NAMALWA (cell line): ENCODE data around the gene ZC3H4.
"Not testable (repeated sequence)": the region's sequence is repeated elsewhere in the genome, so short reads cannot be mapped to it uniquely, and the experiment has no call there.

Source experiments
- DNase-seq: peaks from one replicate; pipeline ENCODE4 v3.0.0-alpha.2; 2015; ENCODE audit warnings: low spot score

Gene ZC3H4

DNA sequence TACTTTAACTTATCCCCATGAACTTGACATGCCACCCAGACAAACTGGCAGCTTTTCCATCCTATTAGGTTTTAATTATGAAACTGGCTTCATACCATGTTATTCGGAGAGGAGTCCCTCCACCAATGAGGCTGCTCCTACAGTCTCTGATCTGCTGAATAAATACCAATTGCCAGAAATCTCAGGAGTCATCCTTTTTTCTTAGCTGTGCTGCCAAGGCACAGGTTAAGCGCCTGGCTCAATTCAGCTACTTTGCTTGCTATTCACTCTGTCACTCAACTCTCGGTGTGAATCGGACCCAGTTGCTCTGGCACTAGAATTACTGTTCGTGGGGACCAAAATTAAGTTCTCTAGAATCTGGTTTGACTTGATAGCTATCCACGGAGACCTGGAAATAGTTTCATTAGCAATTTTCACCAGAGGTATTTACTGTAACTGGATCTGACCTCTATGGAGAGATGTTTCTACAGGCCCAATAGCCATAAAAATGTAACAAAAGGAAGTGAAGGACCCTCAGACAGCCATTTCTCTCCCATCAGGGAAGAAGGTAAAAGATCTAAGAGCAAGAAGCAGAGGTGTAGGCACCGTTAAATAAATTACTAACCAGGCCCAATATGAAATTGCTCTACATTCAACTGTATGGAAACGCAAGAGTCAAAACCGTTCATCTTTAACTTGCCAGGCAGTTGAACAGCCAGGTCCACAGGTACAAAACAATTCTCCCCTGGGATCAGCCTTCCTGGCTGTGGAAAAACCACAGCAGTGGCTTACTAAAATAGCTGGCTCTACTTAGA, 5.4 kb downstream of the ZC3H4 start:
- no peak for DNase-seq

DNA sequence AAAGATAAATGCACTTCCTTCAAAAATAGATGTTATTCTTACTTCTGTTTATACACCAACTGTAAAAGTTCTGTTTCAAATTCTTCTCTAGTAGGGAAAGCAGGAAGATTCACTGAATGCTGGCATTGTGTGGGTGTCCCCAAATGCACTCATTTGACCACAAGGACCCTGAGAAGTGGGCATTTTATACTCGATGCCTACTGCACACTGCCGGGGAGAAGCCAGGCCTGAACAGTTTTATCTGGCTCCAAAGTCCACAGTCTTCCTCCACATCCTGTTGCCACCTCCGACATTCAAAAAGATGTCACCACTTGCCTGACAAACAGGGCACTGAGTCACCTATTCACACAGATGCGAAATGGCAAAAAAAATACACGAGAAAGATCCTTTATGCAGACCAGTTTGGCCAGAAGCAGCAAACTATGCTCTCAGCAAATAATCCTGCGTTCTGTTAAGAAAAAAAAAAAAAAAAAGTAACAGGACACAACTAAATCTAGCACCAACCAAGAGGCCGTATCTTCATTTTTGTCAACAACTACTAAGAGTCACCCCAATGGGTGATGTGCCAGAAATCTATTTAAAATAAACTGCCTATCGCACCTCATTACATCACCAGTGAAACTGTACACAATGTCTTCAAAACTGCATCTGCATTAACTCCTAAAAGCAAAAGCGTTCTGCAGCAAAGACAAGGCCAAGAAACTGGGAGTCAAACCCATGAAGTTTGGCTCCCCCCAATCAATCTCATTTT, 6.2 kb downstream of the ZC3H4 start:
- DNase-seq: no peak

DNA sequence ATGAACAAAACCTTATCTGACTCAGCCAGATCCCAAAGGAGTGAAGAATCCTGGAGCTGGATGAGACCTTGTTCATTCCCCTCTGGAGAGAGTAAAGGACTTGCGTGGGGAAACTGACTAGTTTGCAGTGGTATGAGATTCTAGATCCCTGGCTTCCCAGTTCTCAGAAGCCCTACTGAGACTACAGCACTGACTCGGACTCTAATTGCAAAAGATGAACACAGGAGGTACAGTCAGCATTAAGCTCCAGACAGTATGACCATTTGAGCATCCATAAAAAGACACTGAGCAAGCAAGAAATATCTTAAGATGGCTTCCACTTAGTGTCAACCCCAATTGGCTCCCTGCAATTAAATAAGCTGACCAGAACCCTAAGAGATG, 6.8 kb downstream of the ZC3H4 start:
- no peak for DNase-seq

DNA sequence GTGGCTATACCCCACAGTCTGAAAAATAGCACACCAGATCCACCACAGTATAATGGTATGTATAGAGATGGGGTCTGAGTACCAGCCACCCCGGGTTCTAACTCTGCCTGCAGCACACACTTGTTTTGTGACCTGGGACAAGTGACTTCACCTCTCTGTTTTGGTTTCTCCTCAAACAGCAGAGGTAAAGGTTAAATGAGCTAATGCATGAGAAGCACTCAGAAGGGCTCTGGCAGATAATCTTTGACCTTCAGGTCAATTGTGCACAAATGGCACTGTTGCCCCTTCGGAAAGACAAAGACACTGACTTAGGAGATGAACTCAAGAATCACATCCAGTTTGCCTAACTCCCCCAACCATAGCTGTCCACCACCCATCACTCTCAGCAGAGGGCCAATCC, 7.7 kb downstream of the ZC3H4 start:
- no peak for DNase-seq

DNA sequence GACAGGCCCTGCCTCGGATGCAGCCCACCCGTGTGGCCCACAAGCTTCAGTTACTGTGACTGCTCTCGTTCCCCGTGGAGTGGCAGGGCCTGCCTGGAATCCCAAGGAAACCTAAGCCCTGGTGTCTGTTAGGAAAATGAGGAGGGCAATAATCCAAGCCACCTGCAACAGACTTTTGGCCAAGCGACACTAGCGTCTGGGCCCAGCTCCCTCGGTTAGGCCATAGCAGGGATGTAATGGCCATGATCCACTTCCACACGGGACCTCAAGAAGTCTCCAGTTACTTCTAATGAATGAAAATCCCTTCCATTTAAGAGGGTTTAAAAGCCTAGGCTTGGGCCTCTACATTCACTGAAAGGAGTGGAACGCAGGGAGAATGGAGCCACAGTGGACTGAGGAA, 8.9 kb downstream of the ZC3H4 start:
- no peak for DNase-seq

DNA sequence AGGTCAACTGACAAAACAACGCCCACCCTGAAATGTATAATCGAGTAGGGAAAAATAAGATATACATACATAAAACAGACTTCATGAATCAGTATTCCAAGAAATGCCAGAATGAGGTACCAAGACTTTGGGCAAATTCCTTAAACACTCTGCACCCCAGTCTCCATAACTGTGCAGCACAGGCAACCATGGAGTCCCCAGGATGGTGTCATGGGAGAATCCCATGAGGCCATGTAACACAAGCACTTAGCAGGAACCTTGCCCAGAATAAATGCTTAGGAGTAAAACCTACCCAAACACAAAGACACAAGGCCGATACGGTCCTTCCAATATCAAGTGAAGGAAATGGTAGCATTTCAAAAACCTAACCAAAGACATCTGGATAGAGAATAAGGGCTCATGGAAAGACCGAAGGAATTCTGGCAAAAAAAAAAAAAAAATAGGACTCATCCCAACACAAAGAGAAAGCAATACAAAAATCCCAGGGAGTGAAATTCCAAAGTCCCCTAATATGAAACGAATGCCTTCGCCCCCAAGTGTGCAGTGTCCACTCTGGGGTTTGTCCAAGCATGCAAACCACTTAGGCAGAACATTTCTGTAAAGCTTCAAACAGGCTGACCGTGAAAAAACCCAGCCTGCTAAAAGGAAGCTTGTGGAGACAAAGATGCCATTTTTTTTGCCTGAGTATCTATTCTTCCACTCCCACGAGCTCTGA, 11.1 kb downstream of the ZC3H4 start:
- DNase-seq: no peak

DNA sequence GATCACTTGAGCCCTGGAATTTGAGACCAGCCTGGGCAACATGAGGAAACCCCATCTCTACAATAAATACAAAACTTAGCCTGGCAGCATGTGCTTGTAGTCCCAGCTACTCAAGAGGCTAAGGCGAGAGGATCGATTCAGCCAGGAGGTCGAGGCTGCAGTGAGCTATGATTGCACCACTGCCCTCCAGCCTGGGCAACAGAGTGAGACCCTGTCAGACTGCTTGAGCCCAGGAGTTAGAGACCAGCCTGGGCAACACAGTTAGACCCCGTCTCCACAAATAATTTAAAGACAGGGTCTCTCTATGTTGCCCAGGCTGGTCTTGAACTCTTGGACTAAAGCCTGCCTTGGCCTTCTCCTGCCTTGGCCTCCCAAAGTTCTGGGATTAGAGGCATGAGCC, 12.5 kb downstream of the ZC3H4 start:
- not testable (repeated sequence) for DNase-seq

DNA sequence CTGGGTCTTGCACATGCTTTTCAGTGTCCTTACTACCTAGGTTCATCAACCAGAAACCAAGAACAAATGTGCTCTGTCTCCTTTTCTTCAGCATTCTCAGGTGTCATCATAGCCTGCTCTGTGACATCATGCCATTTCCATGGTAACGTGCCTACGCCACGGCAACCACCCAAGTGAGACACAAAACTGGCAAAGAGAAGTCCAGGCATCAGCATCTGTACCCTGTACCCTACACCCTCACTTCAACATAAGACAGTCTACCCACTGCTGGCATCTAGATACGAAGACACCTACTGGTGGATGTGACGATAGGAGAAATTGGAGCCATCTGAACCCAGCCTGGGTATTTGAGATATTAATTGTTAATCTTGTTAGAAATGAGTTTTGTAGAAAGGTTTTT, 13.3 kb downstream of the ZC3H4 start:
- peak; percentile 45 for DNase-seq

DNA sequence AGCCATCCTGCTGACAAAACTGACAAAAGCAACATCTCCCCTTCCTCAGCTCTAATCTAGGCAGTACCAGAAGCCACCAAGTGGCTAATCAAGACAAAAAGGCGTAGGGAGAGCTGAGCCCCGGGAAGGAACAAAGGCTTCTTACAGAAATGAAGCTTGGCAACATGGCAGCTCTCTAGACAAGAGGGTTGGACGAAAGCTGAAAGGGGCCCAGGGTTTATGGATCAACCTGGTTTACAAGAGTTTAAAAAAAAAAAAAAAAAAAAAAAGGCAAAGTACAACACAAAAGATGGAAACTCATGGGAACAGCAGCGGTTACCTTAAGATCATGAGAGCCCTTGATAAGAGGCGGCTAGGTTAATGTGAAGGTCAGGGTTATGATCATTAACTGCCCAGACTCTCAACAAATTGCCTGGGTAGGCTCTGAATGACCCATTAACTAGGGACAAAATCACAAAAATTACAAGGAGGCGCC, 14.0 kb downstream of the ZC3H4 start:
- DNase-seq: no peak

DNA sequence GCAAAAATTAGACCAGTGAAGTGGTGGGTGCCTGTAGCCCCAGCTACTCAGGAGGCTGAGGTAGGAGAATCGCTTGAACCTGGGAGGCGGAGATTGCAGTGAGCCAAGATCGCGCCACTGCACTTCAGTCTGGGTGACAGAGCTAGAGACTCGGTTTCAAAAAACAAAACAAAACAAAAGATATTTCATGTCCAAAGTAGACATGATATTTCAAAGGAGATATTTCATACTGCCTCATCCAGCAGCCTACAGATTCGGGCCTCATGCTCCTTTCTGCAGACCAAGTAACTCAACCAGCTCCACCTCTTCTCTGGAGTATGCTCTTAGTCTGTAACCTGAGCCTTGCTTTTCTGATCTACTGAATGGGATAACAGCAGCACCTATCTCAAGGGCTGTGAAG, 15.0 kb downstream of the ZC3H4 start:
- DNase-seq: no peak

DNA sequence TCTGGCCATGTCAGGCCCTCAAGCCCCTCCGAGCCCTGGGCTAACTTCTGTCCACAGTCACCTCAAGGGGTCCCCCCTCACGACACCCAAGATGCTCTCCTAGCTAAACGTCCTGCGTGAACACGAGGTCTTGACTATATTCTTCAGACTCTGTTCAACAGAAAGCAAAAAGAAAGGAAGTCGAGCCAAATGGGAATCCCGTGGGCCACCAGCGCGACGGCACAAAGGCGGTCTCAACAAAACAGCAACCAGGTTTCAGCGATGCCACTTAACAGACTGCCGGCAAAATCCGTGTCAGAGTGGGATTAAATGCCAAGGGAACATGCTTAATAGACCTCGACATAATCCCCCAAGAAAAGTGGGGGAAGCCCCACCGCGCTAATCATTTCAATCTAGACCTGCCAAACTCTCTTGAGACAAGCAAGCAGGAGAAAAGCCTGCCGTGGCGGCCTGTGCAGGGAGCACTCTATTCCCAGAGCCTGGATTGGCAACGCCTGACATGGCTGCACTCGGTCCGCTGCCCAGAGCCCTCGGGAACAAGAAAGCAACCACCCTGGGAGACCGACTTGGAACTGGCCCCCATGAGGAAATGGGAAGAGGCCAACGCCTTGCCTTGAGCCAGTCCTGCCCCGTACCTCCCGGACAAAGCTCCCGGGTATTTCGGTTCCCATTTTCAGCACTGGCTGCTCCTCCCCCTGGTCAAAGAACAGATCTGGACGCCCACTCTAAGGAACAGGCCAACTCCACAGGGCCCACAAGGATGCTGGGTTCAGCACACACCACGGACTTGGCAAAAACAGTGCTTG, 16.0 kb downstream of the ZC3H4 start:
- no peak for DNase-seq

DNA sequence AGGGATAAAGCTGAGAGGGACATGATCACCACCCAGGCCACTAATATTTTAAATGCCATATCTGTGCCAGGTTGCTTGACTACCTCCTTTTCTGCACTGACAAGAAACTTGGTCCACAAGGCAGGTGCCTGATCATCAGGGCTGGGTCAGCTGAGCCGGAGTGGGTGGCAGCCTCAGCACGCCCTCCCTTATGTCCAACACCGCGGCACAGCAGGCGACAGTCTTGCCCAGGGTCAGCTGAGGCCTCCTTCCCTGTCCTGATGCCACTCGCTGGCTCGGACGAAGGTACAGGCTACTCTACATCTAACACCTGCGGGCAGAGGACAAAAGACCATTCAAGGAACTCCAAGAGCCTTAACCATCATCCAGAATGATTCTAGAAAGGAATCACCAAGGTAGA, 16.9 kb downstream of the ZC3H4 start:
- no peak for DNase-seq

DNA sequence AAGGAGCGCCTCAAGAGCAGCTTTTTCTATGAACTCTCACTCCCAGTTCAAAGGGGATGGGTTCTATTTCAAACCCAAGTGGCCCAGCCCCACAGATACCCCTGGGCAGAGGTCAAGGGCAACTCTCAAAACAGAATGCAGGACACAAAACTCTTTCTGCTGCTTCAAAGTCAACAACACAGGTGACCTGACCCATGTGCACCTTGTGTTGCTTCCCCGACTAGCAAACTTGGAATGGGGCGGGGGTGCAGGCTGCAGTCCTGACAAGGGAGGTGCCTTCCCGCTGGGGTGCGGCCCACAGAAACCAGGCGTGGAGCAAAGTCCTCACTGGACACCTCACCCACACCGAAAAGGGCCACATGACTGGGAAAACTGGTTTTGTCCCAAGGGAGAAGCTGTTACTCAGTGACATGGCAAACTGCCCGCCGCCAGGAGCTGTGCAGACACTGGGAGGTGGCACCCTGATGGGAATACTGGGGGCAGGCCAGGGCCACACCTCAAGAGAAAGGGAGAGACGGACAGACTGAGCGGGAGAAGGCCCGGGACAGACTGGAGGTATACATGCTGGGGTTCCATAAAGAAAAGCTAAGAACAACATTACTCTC, 17.4 kb downstream of the ZC3H4 start:
- DNase-seq: no peak

DNA sequence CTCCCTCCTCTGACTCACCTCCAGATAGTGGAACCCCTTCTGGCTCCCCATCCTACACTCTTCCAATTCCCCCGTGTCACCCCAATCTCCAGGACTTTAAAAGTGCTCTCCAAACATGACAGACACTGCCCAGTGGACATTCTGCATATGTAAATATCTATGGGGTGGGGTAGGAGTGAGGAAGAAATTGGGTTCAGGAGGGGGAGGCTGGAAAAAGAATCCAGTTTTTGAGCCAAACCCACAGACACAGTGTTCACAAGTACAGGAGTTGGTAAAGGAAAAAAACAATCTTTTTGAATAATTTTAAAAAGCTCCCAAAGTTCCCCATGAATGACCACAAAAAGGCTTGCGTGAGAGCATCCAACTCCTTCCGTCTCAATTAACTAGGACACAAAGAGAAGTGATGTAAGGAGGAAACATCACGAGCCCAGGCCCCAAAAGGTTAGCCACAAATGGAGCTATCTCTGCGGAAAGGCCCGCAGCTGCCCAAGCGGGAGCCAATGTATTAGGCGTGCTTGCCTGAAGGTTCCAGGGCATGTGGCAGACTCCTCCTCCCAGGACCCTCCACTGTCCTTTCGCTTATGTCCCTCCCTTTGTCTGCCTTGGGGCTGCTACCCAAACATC, 18.0 kb downstream of the ZC3H4 start:
- no peak for DNase-seq

DNA sequence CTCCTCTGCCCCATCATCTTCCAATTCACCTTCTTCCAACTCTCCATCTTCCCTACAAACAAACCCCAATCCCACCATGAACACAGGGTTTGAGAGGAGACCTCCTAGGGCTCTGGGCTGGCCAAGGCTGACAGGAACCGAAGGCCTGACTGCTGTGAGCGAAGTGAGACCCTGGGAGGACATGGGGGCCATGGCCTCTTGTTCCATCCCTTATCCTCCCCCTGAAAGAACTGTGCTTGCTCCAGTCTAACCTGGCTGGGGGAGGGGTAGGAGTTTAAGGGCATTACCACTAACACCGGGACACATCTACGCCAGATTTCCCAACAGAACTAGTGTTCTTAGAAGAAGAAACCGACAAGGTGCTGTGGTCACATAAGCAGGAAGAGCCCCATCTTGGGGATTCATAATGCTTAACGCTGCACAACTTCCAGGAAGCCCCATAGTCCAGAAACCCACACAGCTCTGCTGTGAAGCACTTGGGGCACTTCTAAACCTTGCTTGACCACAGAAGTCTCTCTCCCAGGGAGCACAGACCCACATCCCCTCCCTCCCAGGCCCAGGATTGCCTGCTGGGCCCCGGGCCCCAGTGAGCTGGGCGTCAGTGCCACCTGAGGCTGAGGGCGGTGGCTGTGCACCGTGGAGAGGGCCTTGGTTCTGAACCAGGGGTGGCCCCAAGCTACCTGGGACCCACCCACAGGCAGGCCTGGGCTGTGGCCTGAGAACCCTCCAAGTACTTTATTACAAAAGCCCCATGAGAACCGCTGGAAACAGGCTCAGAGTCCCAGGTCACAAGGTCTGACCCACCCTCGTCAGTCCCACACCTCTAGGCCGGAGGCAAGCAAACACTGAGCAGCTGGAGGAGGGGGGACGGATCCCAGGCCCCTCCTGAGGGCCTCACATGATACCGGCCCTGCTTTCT, 18.8 kb downstream of the ZC3H4 start:
- no peak for DNase-seq

DNA sequence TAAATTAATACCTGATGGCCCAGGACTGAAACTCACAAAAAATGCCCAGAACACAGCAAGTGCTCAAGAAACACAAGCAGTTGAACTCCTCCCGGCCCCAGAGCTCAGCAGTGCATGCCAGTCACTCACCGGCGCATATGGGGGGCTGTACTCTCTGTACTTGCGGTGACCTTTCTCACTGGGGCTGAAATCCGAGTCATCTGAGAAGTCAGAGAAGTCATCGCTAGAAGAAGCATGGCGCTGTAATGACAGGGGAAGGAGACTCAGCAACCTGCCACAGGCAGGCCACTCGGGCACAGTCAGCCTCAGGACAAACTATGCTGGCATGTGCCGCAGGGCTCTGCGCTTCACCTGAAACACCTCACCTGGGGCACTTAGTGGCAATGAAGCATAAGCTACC, 19.7 kb downstream of the ZC3H4 start:
- DNase-seq: no peak

DNA sequence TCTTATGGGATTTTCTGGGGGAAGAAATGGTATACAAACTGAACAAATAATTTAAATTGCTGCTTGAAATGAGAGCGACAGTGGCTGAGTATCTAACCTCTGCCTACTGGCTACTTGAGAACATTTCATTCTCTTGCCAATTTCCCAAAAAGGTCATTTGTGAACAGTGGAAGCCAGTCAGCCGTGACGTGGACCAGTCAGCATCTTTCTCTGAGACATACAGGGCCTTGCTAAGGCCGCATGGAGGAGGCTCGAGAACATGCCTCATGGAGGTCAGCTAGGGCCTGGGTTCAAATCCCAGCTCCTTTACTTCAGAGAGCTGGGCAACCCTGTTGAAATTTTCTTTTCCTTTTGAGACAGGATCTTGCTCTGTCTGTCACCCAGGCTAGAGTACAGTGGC, 20.3 kb downstream of the ZC3H4 start:
- no peak for DNase-seq

DNA sequence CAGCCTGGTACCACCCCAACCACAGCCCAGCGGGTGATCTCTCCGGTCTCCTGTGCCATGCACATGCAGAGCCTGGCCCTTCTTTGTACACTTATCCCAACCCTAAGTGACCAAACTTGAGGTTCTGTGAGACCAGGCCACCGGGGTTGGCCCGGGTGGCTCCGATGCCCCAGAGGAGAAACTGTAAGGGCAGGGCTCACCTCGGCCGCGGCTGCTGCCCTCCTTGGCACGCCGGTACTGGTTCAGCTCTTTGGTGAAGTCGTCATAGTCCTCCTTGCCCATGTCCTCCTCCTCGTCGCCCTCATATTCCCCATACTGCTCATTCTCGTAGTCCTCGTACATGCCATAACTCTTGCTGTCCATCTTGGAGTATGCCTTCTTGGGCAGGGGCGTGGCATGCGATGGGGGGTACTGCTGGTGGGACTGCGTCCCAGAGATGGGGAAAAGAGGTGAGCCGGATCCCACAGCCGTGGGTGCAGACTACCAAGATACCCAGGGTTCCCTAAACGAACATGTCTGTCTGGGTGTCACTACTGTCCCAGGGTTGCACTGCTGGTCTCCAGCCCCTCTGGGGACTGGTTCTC, 23.7 kb downstream of the ZC3H4 start:
- DNase-seq: no peak

DNA sequence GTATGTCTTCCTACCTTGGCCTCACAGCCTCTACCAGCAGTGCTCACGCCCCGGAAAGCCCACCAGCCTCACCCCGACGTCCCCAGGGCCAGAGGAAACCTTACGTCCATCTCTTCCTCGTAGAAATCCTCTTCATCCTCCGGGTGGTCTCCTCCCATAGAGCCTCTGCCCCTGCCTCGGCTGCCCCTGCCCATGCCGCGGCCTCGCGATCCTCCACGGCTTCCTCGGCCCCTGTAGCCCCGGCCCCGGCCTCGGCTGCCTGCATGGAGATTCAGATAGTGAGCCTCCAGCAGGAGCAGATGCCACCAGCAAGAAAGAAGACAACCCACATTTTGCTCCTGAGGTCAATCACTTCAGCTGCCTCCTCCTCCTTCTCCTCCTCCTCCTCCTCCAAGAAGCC, 27.3 kb downstream of the ZC3H4 start:
- no peak for DNase-seq
